AG04449 (cell line): ENCODE results near the gene USP36.

Experiments used
- CTCF ChIA-PET: fragments of 350-600 bp; formaldehyde crosslinking; extraction: SDS; loops from one replicate; lab custom pipeline; 2021; ENCODE audit warnings: antibody characterized with exemption; lab: Yijun Ruan, JAX
- POLR2A ChIA-PET: fragments of 400-600, 350-600 bp; formaldehyde crosslinking; extraction: SDS; loops from one replicate; lab custom pipeline; 2020; ENCODE audit warnings: antibody characterized with exemption, inconsistent platforms; lab: Yijun Ruan, JAX
- DNase-seq: peaks from one replicate; pipeline ENCODE4 v3.0.0-alpha.2; 2010; ENCODE audit warnings: low read depth, low spot score
- H3K4me3 ChIP-seq: 2 replicates; pipeline ENCODE4 v1.5.1; 2011; ENCODE audit warnings: low read depth, mild to moderate bottlenecking, control low read depth, low read length
- CTCF ChIP-seq: IDR thresholded peaks from one replicate; pipeline ENCODE4 v1.5.1; 2011; ENCODE audit warnings: mild to moderate bottlenecking, moderate library complexity, low read length, control low read depth, inconsistent platforms; ENCODE audit not compliant: insufficient read depth; ENCODE audit errors: missing control alignments

Gene USP36

DNA sequence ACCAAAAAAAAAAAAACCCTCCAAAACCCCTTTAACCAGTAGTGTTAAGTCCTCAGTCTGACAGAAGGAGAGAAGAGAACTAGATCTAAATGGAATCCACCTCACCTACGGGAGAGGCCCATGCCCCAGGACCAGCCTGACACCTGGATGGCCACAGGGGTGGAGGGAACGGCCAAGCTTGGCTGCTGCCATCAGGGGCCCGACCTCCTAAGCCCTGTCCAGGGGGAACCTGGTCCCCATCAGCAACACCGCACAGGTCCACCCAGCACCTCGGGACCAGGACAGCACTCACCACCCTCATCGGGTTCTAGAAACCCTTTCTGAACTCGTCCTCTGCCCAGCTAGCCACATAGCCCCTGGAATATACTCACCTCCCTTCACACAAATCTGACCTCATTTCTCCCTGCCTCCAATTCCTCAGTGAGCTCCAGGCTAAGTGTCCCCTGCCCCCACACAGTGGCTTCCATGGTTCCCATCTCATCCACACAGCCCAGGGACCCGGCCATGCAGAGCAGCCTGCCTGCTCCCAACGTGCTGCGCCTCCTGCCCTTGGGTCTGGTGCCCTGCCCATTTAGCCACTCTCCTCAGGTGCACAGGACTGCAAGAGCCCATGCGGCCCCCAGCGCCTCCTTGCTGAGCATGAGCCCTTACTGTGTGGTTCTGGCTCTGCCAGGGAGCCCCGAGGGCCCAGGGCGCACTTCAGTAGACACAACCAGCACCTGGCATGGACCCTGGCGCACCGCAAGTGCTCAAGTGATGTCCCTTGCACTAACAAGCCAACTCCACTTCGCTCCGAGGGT is 40.3 kb downstream of the USP36 start:
- no peak overlapping the region for H3K4me3 ChIP-seq
- no peak for DNase-seq
- POLR2A ChIA-PET: no interaction called here
- CTCF ChIA-PET: interaction anchor here (1.0 to 2.7 kb wide), 5 partner anchors 10 to 306 kb away, joined by 3 to 21 read pairs (median 8); no protein-coding TSS in a partner anchor
- no peak for TF ChIP-seq CTCF

GRCh38 chr17:78798695-78799559 is 41.7 kb downstream of the USP36 start:
- ChIA-PET CTCF (interaction anchor here (0.6 to 2.7 kb wide), 11 partner anchors 8 to 383 kb away, joined by 3 to 21 read pairs (median 3); no protein-coding TSS in a partner anchor), POLR2A (no interaction called here)
- TF ChIP-seq CTCF: peak; percentile 42
- H3K4me3 ChIP-seq: no peak overlapping the region
- DNase-seq: no peak

GRCh38 chr17:78797691-78798585 is 42.7 kb downstream of the USP36 start:
- TF ChIP-seq CTCF: no peak
- ChIA-PET POLR2A (no interaction called here), CTCF (interaction anchor here (1.1 to 2.7 kb wide), 6 partner anchors 7 to 304 kb away, joined by 3 to 21 read pairs (median 8); no protein-coding TSS in a partner anchor)
- no peak overlapping the region for H3K4me3 ChIP-seq
- DNase-seq: no peak

GRCh38 chr17:78797213-78797612 is 43.4 kb downstream of the USP36 start:
- no peak overlapping the region for H3K4me3 ChIP-seq
- ChIA-PET CTCF (no interaction called here), POLR2A (no interaction called here)
- no peak for TF ChIP-seq CTCF
- DNase-seq: no peak

DNA sequence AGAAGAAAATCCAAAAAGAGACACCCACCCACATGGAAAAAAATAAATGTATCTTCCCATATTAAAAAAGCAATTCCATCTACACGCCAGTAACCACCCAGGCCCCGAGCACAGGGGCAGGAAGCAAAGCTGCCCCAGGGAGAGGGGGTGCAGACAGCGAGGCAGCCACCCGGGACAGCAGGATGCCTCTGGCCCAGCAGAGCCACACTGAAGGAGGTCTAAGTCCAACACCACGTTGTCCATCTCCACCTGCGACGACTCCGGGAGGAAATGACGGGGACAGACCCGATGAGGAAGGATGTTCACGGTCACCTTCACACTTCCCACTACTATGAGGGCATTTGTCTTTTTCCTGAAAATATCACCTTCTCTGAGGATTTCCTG is 44.1 kb downstream of the USP36 start:
- no peak for DNase-seq
- CTCF ChIA-PET: no interaction called here
- TF ChIP-seq CTCF: no peak
- POLR2A ChIA-PET: no interaction called here
- H3K4me3 ChIP-seq: no peak overlapping the region
